HepG2 (cell line): Measurements from ENCODE around the gene HOXA10. TPM values are rescaled to one million over a fixed set of nuclear protein-coding genes. Genes with fewer than 3 reads are reported as not detected.

Source experiments
- HCFC1 ChIP-seq: fragments of 150-350 bp; IDR thresholded peaks from 2 replicates; pipeline ENCODE4 v1.6.1; 2014; ENCODE audit warnings: low read depth, low read length
- HNF1A ChIP-seq, 2 experiments: sonication (generic) in 1 of 2; formaldehyde crosslinking in 1 of 2; IDR thresholded peaks; 2 replicates each; pipeline versions ENCODE4 v1.4.0 to v1.6.1; 2016 to 2020; ENCODE audit warnings: borderline replicate concordance in 1 of 2, low read depth in 1 of 2, mild to moderate bottlenecking in 1 of 2, missing genetic modification reagents in 1 of 2
- MXD3 ChIP-seq: IDR thresholded peaks from 2 replicates; pipeline ENCODE4 v1.6.1; 2016; ENCODE audit warnings: mild to moderate bottlenecking, missing biosample characterization, missing genetic modification reagents
- RERE ChIP-seq: IDR thresholded peaks from 2 replicates; pipeline ENCODE4 v1.6.1; 2016; ENCODE audit warnings: low read depth, missing genetic modification reagents, missing compliant biosample characterization
- TERF1 ChIP-seq: sonication (generic); formaldehyde crosslinking; IDR thresholded peaks from 2 replicates; pipeline ENCODE4 v1.8.0; 2022; ENCODE audit warnings: mild to moderate bottlenecking, missing genetic modification reagents, moderate library complexity
- TGIF2 ChIP-seq: IDR thresholded peaks from 2 replicates; pipeline ENCODE4 v1.6.1; 2016; ENCODE audit warnings: control low read depth, missing compliant biosample characterization
- ZNF564 ChIP-seq: sonication (generic); formaldehyde crosslinking; IDR thresholded peaks from 2 replicates; pipeline ENCODE4 v1.8.1; 2023; ENCODE audit warnings: mild to moderate bottlenecking, missing genetic modification reagents
- ZNF766 ChIP-seq: sonication (generic); formaldehyde crosslinking; IDR thresholded peaks from 2 replicates; pipeline ENCODE4 v1.5.0; 2020; ENCODE audit warnings: missing genetic modification reagents, borderline replicate concordance
- ZSCAN20 ChIP-seq: sonication (generic); formaldehyde crosslinking; IDR thresholded peaks from 2 replicates; pipeline ENCODE4 v1.4.0; 2020; ENCODE audit warnings: missing genetic modification reagents, mild to moderate bottlenecking, borderline replicate concordance
- polyA plus RNA-seq, 8 experiments: library from polyadenylated mRNA; depleted of rRNA in 3 of 8; stranded (reverse) in 7 of 8; unstranded in 1 of 8; fragments of >200 nt; fragmentation: Illumina TruSeq in 4 of 8; extraction: Trizol in 4 of 8; gene quantifications; 2 replicates each; pipeline versions ENCODE4 v1.2.1 to v1.2.3, GENCODE V29; 2011 to 2016; ENCODE audit warnings: low read depth in 4 of 8, missing spikeins in 1 of 8, mixed read lengths in 1 of 8; ENCODE audit not compliant: insufficient read depth in 1 of 8
- total RNA-seq, 5 experiments: library from RNA; depleted of rRNA; stranded (reverse); fragments of >200 nt; fragmentation: Illumina TruSeq; extraction: Trizol; gene quantifications; 2 replicates each; pipeline ENCODE4 v1.2.3, GENCODE V29; 2016; ENCODE audit warnings: low read depth in 1 of 5
- TF ChIP-seq, protein P1 (sequence below): sonication (generic); formaldehyde crosslinking; IDR thresholded peaks from 2 replicates; pipeline ENCODE4 v1.5.0; 2020; ENCODE audit warnings: mild to moderate bottlenecking, missing genetic modification reagents
- TF ChIP-seq, protein P2 (sequence below): sonication (generic); IDR thresholded peaks from 2 replicates; pipeline ENCODE4 v1.6.1; 2016; ENCODE audit warnings: low read depth, borderline replicate concordance

The HOXA10 gene
- total and polyA plus RNA-seq, 2 of the 13 experiments (the other 11 are each of a cell fraction or from before 2014, with no cell fraction given) = not detected

GRCh38 chr7:27122077-27122910 is 51.8 kb downstream of the HOXA10 start (continued):
- TF ChIP-seq RERE (CRISPR knock-in tag) = 0 out of 2 replicates have a peak, but pooled peaks have one; percentile 7
- TF ChIP-seq, protein P1, sequence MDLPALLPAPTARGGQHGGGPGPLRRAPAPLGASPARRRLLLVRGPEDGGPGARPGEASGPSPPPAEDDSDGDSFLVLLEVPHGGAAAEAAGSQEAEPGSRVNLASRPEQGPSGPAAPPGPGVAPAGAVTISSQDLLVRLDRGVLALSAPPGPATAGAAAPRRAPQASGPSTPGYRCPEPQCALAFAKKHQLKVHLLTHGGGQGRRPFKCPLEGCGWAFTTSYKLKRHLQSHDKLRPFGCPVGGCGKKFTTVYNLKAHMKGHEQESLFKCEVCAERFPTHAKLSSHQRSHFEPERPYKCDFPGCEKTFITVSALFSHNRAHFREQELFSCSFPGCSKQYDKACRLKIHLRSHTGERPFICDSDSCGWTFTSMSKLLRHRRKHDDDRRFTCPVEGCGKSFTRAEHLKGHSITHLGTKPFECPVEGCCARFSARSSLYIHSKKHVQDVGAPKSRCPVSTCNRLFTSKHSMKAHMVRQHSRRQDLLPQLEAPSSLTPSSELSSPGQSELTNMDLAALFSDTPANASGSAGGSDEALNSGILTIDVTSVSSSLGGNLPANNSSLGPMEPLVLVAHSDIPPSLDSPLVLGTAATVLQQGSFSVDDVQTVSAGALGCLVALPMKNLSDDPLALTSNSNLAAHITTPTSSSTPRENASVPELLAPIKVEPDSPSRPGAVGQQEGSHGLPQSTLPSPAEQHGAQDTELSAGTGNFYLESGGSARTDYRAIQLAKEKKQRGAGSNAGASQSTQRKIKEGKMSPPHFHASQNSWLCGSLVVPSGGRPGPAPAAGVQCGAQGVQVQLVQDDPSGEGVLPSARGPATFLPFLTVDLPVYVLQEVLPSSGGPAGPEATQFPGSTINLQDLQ (CRISPR knock-in tag) = 0 out of 2 replicates have a peak, but pooled peaks have one; percentile 61
- TF ChIP-seq, protein P2, sequence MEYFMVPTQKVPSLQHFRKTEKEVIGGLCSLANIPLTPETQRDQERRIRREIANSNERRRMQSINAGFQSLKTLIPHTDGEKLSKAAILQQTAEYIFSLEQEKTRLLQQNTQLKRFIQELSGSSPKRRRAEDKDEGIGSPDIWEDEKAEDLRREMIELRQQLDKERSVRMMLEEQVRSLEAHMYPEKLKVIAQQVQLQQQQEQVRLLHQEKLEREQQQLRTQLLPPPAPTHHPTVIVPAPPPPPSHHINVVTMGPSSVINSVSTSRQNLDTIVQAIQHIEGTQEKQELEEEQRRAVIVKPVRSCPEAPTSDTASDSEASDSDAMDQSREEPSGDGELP = no peak
- TF ChIP-seq TERF1 (CRISPR knock-in tag) = no peak
- TF ChIP-seq MXD3 (CRISPR knock-in tag) = no peak
- peak; percentile 25; the same call in 1 of the 2 replicates for TF ChIP-seq ZSCAN20
- TF ChIP-seq TGIF2 (CRISPR knock-in tag) = no peak
- TF ChIP-seq HNF1A (IDR thresholded peaks at IDR 0.05; ENCODE audit: low read depth) = peak; percentile 97
- TF ChIP-seq HNF1A (CRISPR knock-in tag; IDR thresholded peaks at IDR 0.05; ENCODE audit: borderline replicate concordance) = peak; percentile 99
- peak; percentile 58; the same call in 1 of the 2 replicates for TF ChIP-seq ZNF564 (CRISPR knock-in tag)
- no peak; the same call in 1 of the 2 replicates for TF ChIP-seq ZNF766
- TF ChIP-seq HCFC1 = no peak
